H9 (cell line): ENCODE results near the gene SLC1A4. TPM values are rescaled to one million over a fixed set of nuclear protein-coding genes. Genes with fewer than 3 reads are reported as not detected.

ENCODE experiments used
- DNase-seq: peaks from one replicate; pipeline ENCODE4 v3.0.0-alpha.2; 2017
- H2AFZ ChIP-seq: one replicate; pipeline ENCODE4 v1.6.1; 2013; ENCODE audit warnings: mild to moderate bottlenecking, low read length, control low read depth, moderate library complexity
- H2AK5ac ChIP-seq: 2 replicates; pipeline ENCODE4 v1.6.1; 2013; ENCODE audit warnings: low read length, control low read depth, mixed read lengths; ENCODE audit not compliant: insufficient read length
- H2BK120ac ChIP-seq: one replicate; pipeline ENCODE4 v1.6.1; 2013; ENCODE audit warnings: low read depth, mild to moderate bottlenecking, low read length, control low read depth, inconsistent platforms; ENCODE audit not compliant: poor library complexity, severe bottlenecking
- H2BK12ac ChIP-seq: 2 replicates; pipeline ENCODE4 v1.6.1; 2013; ENCODE audit warnings: low read length, control low read depth, mixed read lengths, low read depth; ENCODE audit not compliant: insufficient read length
- H2BK15ac ChIP-seq: 2 replicates; pipeline ENCODE4 v1.6.1; 2013; ENCODE audit warnings: low read depth, low read length, control low read depth
- H2BK20ac ChIP-seq: one replicate; pipeline ENCODE4 v1.6.1; 2013; ENCODE audit warnings: low read depth, mild to moderate bottlenecking, low read length, control low read depth, inconsistent platforms; ENCODE audit not compliant: poor library complexity, severe bottlenecking
- H2BK5ac ChIP-seq: 2 replicates; pipeline ENCODE4 v1.6.1; 2013; ENCODE audit warnings: low read length, control low read depth, mixed read lengths; ENCODE audit not compliant: insufficient read length
- H3K14ac ChIP-seq: 2 replicates; pipeline ENCODE4 v1.6.1; 2013; ENCODE audit warnings: low read length, control low read depth; ENCODE audit not compliant: insufficient read depth
- H3K18ac ChIP-seq: 2 replicates; pipeline ENCODE4 v1.6.1; 2013; ENCODE audit warnings: low read depth, mild to moderate bottlenecking, mixed read lengths, low read length, control low read depth; ENCODE audit not compliant: insufficient read length
- H3K23ac ChIP-seq: 2 replicates; pipeline ENCODE4 v1.6.1; 2013; ENCODE audit warnings: low read length, control low read depth, mixed read lengths, low read depth; ENCODE audit not compliant: insufficient read length
- H3K23me2 ChIP-seq: 2 replicates; pipeline ENCODE4 v1.6.1; 2013; ENCODE audit warnings: low read depth, mild to moderate bottlenecking, mixed read lengths, low read length, control low read depth; ENCODE audit not compliant: insufficient read length, poor library complexity, severe bottlenecking
- H3K27ac ChIP-seq: 2 replicates; pipeline ENCODE4 v1.5.1; 2013; ENCODE audit warnings: low read length, control low read depth, mixed read lengths, low read depth; ENCODE audit not compliant: insufficient read length
- H3K27me3 ChIP-seq: 2 replicates; pipeline ENCODE4 v1.6.1; 2013; ENCODE audit warnings: low read length, control low read depth, inconsistent platforms; ENCODE audit not compliant: insufficient read depth
- H3K4ac ChIP-seq: 2 replicates; pipeline ENCODE4 v1.6.1; 2013; ENCODE audit warnings: low read depth, mild to moderate bottlenecking, control low read depth, inconsistent platforms, low read length, moderate library complexity
- H3K4me1 ChIP-seq: 2 replicates; pipeline ENCODE4 v1.6.1; 2013; ENCODE audit warnings: low read length, control low read depth, inconsistent platforms; ENCODE audit not compliant: insufficient read depth
- H3K4me2 ChIP-seq: 2 replicates; pipeline ENCODE4 v1.6.1; 2013; ENCODE audit warnings: low read length, control low read depth, mixed read lengths; ENCODE audit not compliant: insufficient read length, insufficient read depth
- H3K56ac ChIP-seq: 2 replicates; pipeline ENCODE4 v1.6.1; 2013; ENCODE audit warnings: low read depth, mild to moderate bottlenecking, mixed read lengths, low read length, control low read depth; ENCODE audit not compliant: insufficient read length
- H3K79me1 ChIP-seq: 2 replicates; pipeline ENCODE4 v1.6.1; 2013; ENCODE audit warnings: low read depth, mild to moderate bottlenecking, moderate library complexity, low read length, control low read depth, inconsistent platforms; ENCODE audit not compliant: insufficient read depth, poor library complexity, severe bottlenecking
- H3K79me2 ChIP-seq: 2 replicates; pipeline ENCODE4 v1.6.1; 2013; ENCODE audit warnings: low read length, control low read depth, inconsistent platforms; ENCODE audit not compliant: insufficient read depth
- H3K9ac ChIP-seq: 2 replicates; pipeline ENCODE4 v1.6.1; 2013; ENCODE audit warnings: low read length, control low read depth, mixed read lengths; ENCODE audit not compliant: insufficient read length; ENCODE audit errors: extremely low read depth
- H3K9me3 ChIP-seq: one replicate; pipeline ENCODE4 v1.6.1; 2013; ENCODE audit warnings: low read depth, low read length, inconsistent platforms; ENCODE audit not compliant: control insufficient read depth
- H3T11ph ChIP-seq: one replicate; pipeline ENCODE4 v1.6.1; 2013; ENCODE audit warnings: mild to moderate bottlenecking, low read length, control low read depth, inconsistent platforms
- H4K20me1 ChIP-seq: one replicate; pipeline ENCODE4 v1.6.1; 2013; ENCODE audit not compliant: control insufficient read depth, insufficient read length, insufficient read depth
- H4K5ac ChIP-seq: 2 replicates; pipeline ENCODE4 v1.6.1; 2013; ENCODE audit warnings: low read depth, mild to moderate bottlenecking, mixed read lengths, low read length, control low read depth; ENCODE audit not compliant: insufficient read length
- H4K8ac ChIP-seq: replicated peaks from 2 replicates; pipeline ENCODE4 v1.6.1; 2013; ENCODE audit warnings: low read length, control low read depth, mixed read lengths, low read depth; ENCODE audit not compliant: insufficient read length
- H4K91ac ChIP-seq: 2 replicates; pipeline ENCODE4 v1.6.1; 2013; ENCODE audit warnings: low read depth, mild to moderate bottlenecking, moderate library complexity, mixed read lengths, low read length, control low read depth; ENCODE audit not compliant: insufficient read length
- H3K27ac Mint-ChIP-seq, 3 experiments: 2 replicates in 2 of 3; 3 replicates in 1 of 3; pipeline ENCODE4 v1.8.0; 2020 to 2021; ENCODE audit warnings: mixed read lengths in 3 of 3, mild to moderate bottlenecking in 1 of 3, moderate library complexity in 1 of 3
- H3K27me3 Mint-ChIP-seq: 2 replicates; pipeline ENCODE4 v1.8.0; 2021; ENCODE audit warnings: low read depth, mild to moderate bottlenecking, moderate library complexity, mixed read lengths
- H3K36me3 Mint-ChIP-seq, 3 experiments: 2 replicates in 2 of 3; 3 replicates in 1 of 3; pipeline ENCODE4 v1.8.0; 2020 to 2021; ENCODE audit warnings: low read depth in 3 of 3, mixed read lengths in 3 of 3; ENCODE audit not compliant: insufficient read depth in 1 of 3
- H3K4me1 Mint-ChIP-seq, 2 experiments: 2 replicates each; pipeline ENCODE4 v1.8.0; 2020; ENCODE audit warnings: mixed read lengths in 2 of 2
- H3K4me3 Mint-ChIP-seq, 2 experiments: 2 replicates in 1 of 2; 3 replicates in 1 of 2; pipeline ENCODE4 v1.8.0; 2020 to 2021; ENCODE audit warnings: mild to moderate bottlenecking in 2 of 2, mixed read lengths in 2 of 2, moderate library complexity in 1 of 2
- H3K9me3 Mint-ChIP-seq, 2 experiments: 2 replicates in 1 of 2; 3 replicates in 1 of 2; pipeline ENCODE4 v1.8.0; 2020; ENCODE audit warnings: mild to moderate bottlenecking in 2 of 2, mixed read lengths in 2 of 2, moderate library complexity in 1 of 2
- WGBS: extraction: QIAGEN DNeasy Blood & Tissue Kit; methylation state at CpG from one replicate; pipeline ENCODE4 v1.1.7; 2013; ENCODE audit warnings: missing lambda C conversion rate, low lambda C conversion rate, mixed read lengths; ENCODE audit not compliant: insufficient read length; ENCODE audit errors: extremely low coverage; 5-methylcytosine and 5-hydroxymethylcytosine counted together
- total RNA-seq: library from RNA; stranded (reverse); gene quantifications from 2 replicates; pipeline ENCODE4 v1.2.1, GENCODE V29; 2021
- TF ChIP-seq, protein P1 (sequence below): fragments of 200-600 bp; sonication (generic); conservative IDR thresholded peaks from 3 replicates; pipeline ENCODE4 v1.8.0; 2021; ENCODE audit warnings: antibody characterized with exemption, mild to moderate bottlenecking

Gene SLC1A4
- total RNA-seq, 1 experiment from 2014 or later, result 1.9 TPM

DNA sequence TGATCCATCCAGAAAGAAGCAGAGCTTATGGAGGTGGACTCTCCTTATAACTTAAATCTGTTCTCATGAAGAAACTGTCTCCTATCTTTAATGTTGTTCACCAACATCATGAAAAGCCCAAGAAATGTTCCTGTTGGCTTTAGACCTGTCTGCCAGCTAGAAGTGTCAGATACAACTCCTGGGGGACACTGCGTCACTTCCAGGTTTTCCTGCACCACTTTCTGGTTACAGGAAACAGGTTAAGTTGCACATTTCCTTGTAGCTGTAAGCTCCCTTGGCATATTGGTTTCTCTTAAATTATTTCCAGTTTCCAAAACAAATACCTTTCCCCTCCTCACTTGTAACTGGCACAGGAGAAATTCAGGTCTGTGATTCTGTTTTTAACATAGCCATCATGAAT is 69.9 kb downstream of the SLC1A4 start:
- Histone ChIP-seq H4K91ac (no peak overlapping the region), H3K27me3 (no peaks in the 10 kb centered on the region), H2AK5ac (no peak overlapping the region), H3K56ac (no peak overlapping the region), H3K79me2 (peaks cover 13% of the 10 kb centered on the region), H3K27ac (no peak overlapping the region), H3K18ac (no peak overlapping the region), H3K9me3 (no peaks in the 10 kb centered on the region), H4K8ac (no peak overlapping the region), H3K4me1 (no peaks in the 10 kb centered on the region; the same call in 1 of the 2 replicates), H2BK15ac (no peak overlapping the region), H2BK5ac (no peak overlapping the region), H3K4me2 (no peak overlapping the region), H3T11ph (no peak overlapping the region), H3K14ac (no peak overlapping the region), H3K23me2 (peaks cover 6% of the 10 kb centered on the region), H3K4ac (no peak overlapping the region), H3K79me1 (peaks cover 10% of the 10 kb centered on the region), H3K23ac (no peak overlapping the region), H2AFZ (no peak overlapping the region), H2BK20ac (no peak overlapping the region), H2BK12ac (no peak overlapping the region), H4K5ac (no peak overlapping the region), H4K20me1 (no peaks in the 10 kb centered on the region), H2BK120ac (no peak overlapping the region), H3K9ac (no peak overlapping the region)
- H3K27ac Mint-ChIP-seq, result no peak overlapping the region
- peaks cover 0 to 6% (median 2%) of the 10 kb centered on the region in 3 experiments; a peak in 6 of 7 replicates for H3K36me3 Mint-ChIP-seq
- WGBS, result no CpG with 5 or more reads among the region's 1 CpG
- peak overlapping the region in 1 of 2 experiments; percentile 38; a peak in 1 of 5 replicates for H3K4me3 Mint-ChIP-seq
- TF ChIP-seq, protein P1, sequence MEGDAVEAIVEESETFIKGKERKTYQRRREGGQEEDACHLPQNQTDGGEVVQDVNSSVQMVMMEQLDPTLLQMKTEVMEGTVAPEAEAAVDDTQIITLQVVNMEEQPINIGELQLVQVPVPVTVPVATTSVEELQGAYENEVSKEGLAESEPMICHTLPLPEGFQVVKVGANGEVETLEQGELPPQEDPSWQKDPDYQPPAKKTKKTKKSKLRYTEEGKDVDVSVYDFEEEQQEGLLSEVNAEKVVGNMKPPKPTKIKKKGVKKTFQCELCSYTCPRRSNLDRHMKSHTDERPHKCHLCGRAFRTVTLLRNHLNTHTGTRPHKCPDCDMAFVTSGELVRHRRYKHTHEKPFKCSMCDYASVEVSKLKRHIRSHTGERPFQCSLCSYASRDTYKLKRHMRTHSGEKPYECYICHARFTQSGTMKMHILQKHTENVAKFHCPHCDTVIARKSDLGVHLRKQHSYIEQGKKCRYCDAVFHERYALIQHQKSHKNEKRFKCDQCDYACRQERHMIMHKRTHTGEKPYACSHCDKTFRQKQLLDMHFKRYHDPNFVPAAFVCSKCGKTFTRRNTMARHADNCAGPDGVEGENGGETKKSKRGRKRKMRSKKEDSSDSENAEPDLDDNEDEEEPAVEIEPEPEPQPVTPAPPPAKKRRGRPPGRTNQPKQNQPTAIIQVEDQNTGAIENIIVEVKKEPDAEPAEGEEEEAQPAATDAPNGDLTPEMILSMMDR, result no peak
- H3K9me3 Mint-ChIP-seq, result peaks cover 0 to 1% of the 10 kb centered on the region in 2 experiments; a peak in 1 of 5 replicates
- H3K27me3 Mint-ChIP-seq, result peaks cover 8% of the 10 kb centered on the region; the same call in 1 of the 2 replicates
- peaks cover 23 to 43% of the 10 kb centered on the region in 2 experiments for H3K4me1 Mint-ChIP-seq
- no peak for DNase-seq
